Measurements from ENCODE around the gene AKAP9. TPM values are rescaled to one million over a fixed set of nuclear protein-coding genes. Genes with fewer than 3 reads are reported as not detected.

The AKAP9 gene
- polyA plus RNA-seq, 1 donor (not counting 4 experiments of a cell fraction or from before 2014, with no cell fraction given) = 19.0 TPM

DNA sequence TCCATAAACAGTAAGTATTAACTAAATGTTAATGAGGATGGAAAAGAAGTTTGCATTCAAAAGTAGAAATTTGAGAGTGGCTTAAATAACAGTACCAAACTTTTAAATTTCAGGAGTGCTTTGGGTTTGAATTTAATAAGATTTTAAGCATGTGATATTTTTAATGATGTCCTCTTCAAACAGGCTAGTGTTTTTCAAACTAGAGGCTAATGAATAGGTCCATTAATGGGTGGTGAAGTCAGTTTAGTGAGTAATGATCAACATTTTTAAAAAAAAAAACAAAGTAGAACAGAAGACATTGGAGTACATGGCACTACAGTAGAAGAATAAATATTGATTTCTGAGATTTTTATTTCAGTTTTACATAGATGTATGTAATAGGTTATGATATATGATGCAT, 72.9 kb downstream of the AKAP9 start:
- H3K79me2 ChIP-seq (ENCODE audit: control insufficient read depth, insufficient read depth, low read length) = no peaks in the 10 kb centered on the region
- H3K4me1 ChIP-seq (ENCODE audit: control insufficient read depth, extremely low read depth, insufficient read depth, low read length) = no peaks in the 10 kb centered on the region
- TF ChIP-seq, protein P1, sequence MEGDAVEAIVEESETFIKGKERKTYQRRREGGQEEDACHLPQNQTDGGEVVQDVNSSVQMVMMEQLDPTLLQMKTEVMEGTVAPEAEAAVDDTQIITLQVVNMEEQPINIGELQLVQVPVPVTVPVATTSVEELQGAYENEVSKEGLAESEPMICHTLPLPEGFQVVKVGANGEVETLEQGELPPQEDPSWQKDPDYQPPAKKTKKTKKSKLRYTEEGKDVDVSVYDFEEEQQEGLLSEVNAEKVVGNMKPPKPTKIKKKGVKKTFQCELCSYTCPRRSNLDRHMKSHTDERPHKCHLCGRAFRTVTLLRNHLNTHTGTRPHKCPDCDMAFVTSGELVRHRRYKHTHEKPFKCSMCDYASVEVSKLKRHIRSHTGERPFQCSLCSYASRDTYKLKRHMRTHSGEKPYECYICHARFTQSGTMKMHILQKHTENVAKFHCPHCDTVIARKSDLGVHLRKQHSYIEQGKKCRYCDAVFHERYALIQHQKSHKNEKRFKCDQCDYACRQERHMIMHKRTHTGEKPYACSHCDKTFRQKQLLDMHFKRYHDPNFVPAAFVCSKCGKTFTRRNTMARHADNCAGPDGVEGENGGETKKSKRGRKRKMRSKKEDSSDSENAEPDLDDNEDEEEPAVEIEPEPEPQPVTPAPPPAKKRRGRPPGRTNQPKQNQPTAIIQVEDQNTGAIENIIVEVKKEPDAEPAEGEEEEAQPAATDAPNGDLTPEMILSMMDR (optimal IDR thresholded peaks at IDR 0.05 in 1 of 3, IDR thresholded peaks at IDR 0.05 in 1 of 3, conservative IDR thresholded peaks at IDR 0.05 in 1 of 3; ENCODE audit: extremely low read depth in 1 of 3, insufficient read depth in 2 of 3, low read length in 3 of 3) = no peak
- no peak for TF ChIP-seq EZH2 (IDR thresholded peaks at IDR 0.05; ENCODE audit: low read length)
- H3K9ac ChIP-seq (ENCODE audit: control insufficient read depth, extremely low read depth, insufficient read depth, low read length) = no peak overlapping the region
- H3K4me2 ChIP-seq (ENCODE audit: control insufficient read depth, extremely low read depth, insufficient read depth, low read depth, low read length) = no peak overlapping the region
- H3K27ac ChIP-seq (ENCODE audit: control insufficient read depth, insufficient read depth, low read length) = no peak overlapping the region
- H3K9me1 ChIP-seq (ENCODE audit: control insufficient read depth, extremely low read depth, insufficient read depth, low read length) = no peaks in the 10 kb centered on the region
- dilution Hi-C loops (cut with MboI; ENCODE audit: extremely low pct_ligation_motif_present, low sequenced_read_pairs) = no loop called here
- H4K20me1 ChIP-seq (ENCODE audit: control insufficient read depth, extremely low read depth, insufficient read depth, low read length) = no peaks in the 10 kb centered on the region
- H2AFZ ChIP-seq (ENCODE audit: control insufficient read depth, low read length) = no peak overlapping the region
- FAIRE-seq = no peak
- H3K9me3 ChIP-seq (ENCODE audit: control insufficient read depth, low read depth, low read length) = no peaks in the 10 kb centered on the region
- no peaks in the 10 kb centered on the region for H3K27me3 ChIP-seq (ENCODE audit: control insufficient read depth, extremely low read depth, insufficient read depth, low read length)
- no peak for DNase-seq (ENCODE audit: low read depth, low spot score)
- no peaks in the 10 kb centered on the region for H3K36me3 ChIP-seq (ENCODE audit: control insufficient read depth in 2 of 2, extremely low read depth in 1 of 2, insufficient read depth in 2 of 2, low read length in 2 of 2)
- H3K4me3 ChIP-seq (ENCODE audit: control insufficient read depth in 2 of 3, extremely low read depth in 1 of 3, insufficient read depth in 2 of 3, low read depth in 1 of 3, low read length in 3 of 3) = no peak overlapping the region

DNA sequence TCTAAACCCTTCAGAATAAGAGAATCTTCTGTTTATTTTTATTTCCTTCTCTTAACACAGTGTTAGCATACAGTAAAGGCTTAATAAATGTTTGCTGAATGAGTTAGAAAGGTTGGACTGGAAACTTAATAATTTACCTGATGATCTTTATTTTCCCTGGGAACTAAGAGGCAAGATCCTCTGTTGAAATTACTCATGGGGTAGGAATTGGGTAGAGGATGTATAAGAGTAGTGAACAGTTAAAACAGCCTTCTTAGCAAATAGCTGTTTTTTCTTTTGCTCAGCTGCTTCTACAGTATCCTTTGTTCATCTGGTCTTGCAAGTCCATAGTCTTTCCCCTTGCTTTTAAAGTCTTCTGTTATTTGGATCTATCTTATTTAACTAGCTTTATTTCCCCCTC, 80.0 kb downstream of the AKAP9 start:
- dilution Hi-C loops (cut with MboI; ENCODE audit: extremely low pct_ligation_motif_present, low sequenced_read_pairs) = no loop called here
- peaks cover 0 to 2% of the 10 kb centered on the region in 2 experiments for H3K36me3 ChIP-seq (ENCODE audit: control insufficient read depth in 2 of 2, extremely low read depth in 1 of 2, insufficient read depth in 2 of 2, low read length in 2 of 2)
- H2AFZ ChIP-seq (ENCODE audit: control insufficient read depth, low read length) = no peak overlapping the region
- FAIRE-seq (no peak), DNase-seq (ENCODE audit: low read depth, low spot score) (no peak)
- no peaks in the 10 kb centered on the region for H3K27me3 ChIP-seq (ENCODE audit: control insufficient read depth, extremely low read depth, insufficient read depth, low read length)
- H4K20me1 ChIP-seq (ENCODE audit: control insufficient read depth, extremely low read depth, insufficient read depth, low read length) = no peaks in the 10 kb centered on the region
- H3K9me3 ChIP-seq (ENCODE audit: control insufficient read depth, low read depth, low read length) = no peaks in the 10 kb centered on the region
- H3K4me2 ChIP-seq (ENCODE audit: control insufficient read depth, extremely low read depth, insufficient read depth, low read depth, low read length) = no peak overlapping the region
- peaks cover 7% of the 10 kb centered on the region for H3K4me1 ChIP-seq (ENCODE audit: control insufficient read depth, extremely low read depth, insufficient read depth, low read length)
- no peak overlapping the region for H3K4me3 ChIP-seq (ENCODE audit: control insufficient read depth in 2 of 3, extremely low read depth in 1 of 3, insufficient read depth in 2 of 3, low read depth in 1 of 3, low read length in 3 of 3)
- no peak overlapping the region for H3K9ac ChIP-seq (ENCODE audit: control insufficient read depth, extremely low read depth, insufficient read depth, low read length)
- no peaks in the 10 kb centered on the region for H3K79me2 ChIP-seq (ENCODE audit: control insufficient read depth, insufficient read depth, low read length)
- no peak for TF ChIP-seq EZH2 (IDR thresholded peaks at IDR 0.05; ENCODE audit: low read length)
- TF ChIP-seq, protein P1 (optimal IDR thresholded peaks at IDR 0.05 in 1 of 3, IDR thresholded peaks at IDR 0.05 in 1 of 3, conservative IDR thresholded peaks at IDR 0.05 in 1 of 3; ENCODE audit: extremely low read depth in 1 of 3, insufficient read depth in 2 of 3, low read length in 3 of 3) = no peak
- no peaks in the 10 kb centered on the region for H3K9me1 ChIP-seq (ENCODE audit: control insufficient read depth, extremely low read depth, insufficient read depth, low read length)
- no peak overlapping the region for H3K27ac ChIP-seq (ENCODE audit: control insufficient read depth, insufficient read depth, low read length)
